K562 (cell line): ENCODE results near the gene SNW1. TPM values are rescaled to one million over a fixed set of nuclear protein-coding genes. Genes with fewer than 3 reads are reported as not detected.

Source experiments
- ATAC-seq: fragments of 200-7000 bp; cut with Tn5 transposase; 3 replicates; pipeline ENCODE4 v1.9.1; 2020; ENCODE audit warnings: moderate library complexity
- BruUV-seq: library from RNA; stranded (reverse); fragments of 400-500 nt; replicated peaks from 2 replicates; lab custom pipeline; 2021; lab: Mats Ljungman, UMichigan
- CTCF ChIA-PET: fragments of 300-600 bp; formaldehyde crosslinking; extraction: SDS; loops from one replicate; lab custom pipeline; 2021; ENCODE audit warnings: low intra/inter-chr PET ratio; lab: Yijun Ruan, JAX
- POLR2A ChIA-PET: fragments of 300-600, 350-650 bp; sonication (Branson Sonifier 250); formaldehyde crosslinking; extraction: SDS; loops from one replicate; lab custom pipeline; 2021; ENCODE audit warnings: antibody characterized with exemption, inconsistent platforms; lab: Yijun Ruan, JAX
- DNase-seq, 4 experiments: peaks; one replicate each; pipeline versions ENCODE4 v3.0.0 to v3.0.0-alpha.2; 2011 to 2018; ENCODE audit warnings: low spot score in 3 of 4, mixed read lengths in 3 of 4; ENCODE audit errors: extremely low read depth in 1 of 4
- FAIRE-seq: peaks from 2 replicates; lab custom pipeline; 2011; peaks lifted over from hg19 to GRCh38; lab: Jason Lieb, UNC
- H2AFZ ChIP-seq: 2 replicates; pipeline ENCODE4 v1.6.0; 2011; ENCODE audit warnings: low read depth, low read length, control low read depth, inconsistent platforms
- H3K27ac ChIP-seq: fragments of 200-600 bp; 3 replicates; pipeline ENCODE4 v1.8.0; 2011; ENCODE audit warnings: low read depth, mild to moderate bottlenecking, control low read depth, inconsistent platforms, low read length, moderate library complexity, mixed read lengths; ENCODE audit errors: extremely low read depth
- H3K27me3 ChIP-seq, 2 experiments: fragments of 300-600 bp in 1 of 2; 2 replicates in 1 of 2; 3 replicates in 1 of 2; pipeline versions ENCODE4 v1.6.0 to v1.8.0; 2011; ENCODE audit warnings: inconsistent platforms in 2 of 2, low read length in 2 of 2, mild to moderate bottlenecking in 1 of 2, mixed read lengths in 1 of 2, moderate library complexity in 1 of 2; ENCODE audit not compliant: control insufficient read depth in 2 of 2, insufficient read depth in 2 of 2
- H3K36me3 ChIP-seq: fragments of 300-600 bp; 3 replicates; pipeline ENCODE4 v1.8.0; 2011; ENCODE audit warnings: mild to moderate bottlenecking, low read length, inconsistent platforms; ENCODE audit not compliant: control insufficient read depth, insufficient read depth
- H3K4me1 ChIP-seq, 2 experiments: fragments of 200-600 bp in 1 of 2; replicated peaks in 1 of 2; 2 replicates in 1 of 2; 3 replicates in 1 of 2; pipeline versions ENCODE4 v1.5.1 to v1.8.0; 2011; ENCODE audit warnings: inconsistent platforms in 2 of 2, low read length in 2 of 2, mild to moderate bottlenecking in 1 of 2, mixed read lengths in 1 of 2, moderate library complexity in 1 of 2; ENCODE audit not compliant: control insufficient read depth in 2 of 2, insufficient read depth in 2 of 2
- H3K4me2 ChIP-seq: 2 replicates; pipeline ENCODE4 v1.6.1; 2011; ENCODE audit warnings: low read length, control low read depth, inconsistent platforms, mixed read lengths; ENCODE audit not compliant: insufficient read depth
- H3K4me3 ChIP-seq: fragments of 200-600 bp; sonication (generic), shearing (Covaris generic); 2 replicates; pipeline ENCODE4 v1.5.1; 2016; ENCODE audit warnings: control low read depth, inconsistent platforms
- H3K79me2 ChIP-seq: fragments of 200-600 bp; 3 replicates; pipeline ENCODE4 v1.8.0; 2011; ENCODE audit warnings: low read length, inconsistent platforms; ENCODE audit not compliant: control insufficient read depth, insufficient read depth
- H3K9ac ChIP-seq, 2 experiments: 2 replicates each; pipeline versions ENCODE4 v1.6.0 to v1.6.1; 2011; ENCODE audit warnings: low read depth in 2 of 2, low read length in 2 of 2, control low read depth in 1 of 2, inconsistent platforms in 1 of 2, mild to moderate bottlenecking in 1 of 2, mixed read lengths in 1 of 2; ENCODE audit not compliant: insufficient read depth in 1 of 2
- H3K9me1 ChIP-seq: one replicate; pipeline ENCODE4 v1.6.0; 2011; ENCODE audit warnings: inconsistent platforms, mild to moderate bottlenecking, low read length, moderate library complexity; ENCODE audit not compliant: control insufficient read depth, insufficient read depth
- H3K9me3 ChIP-seq: replicated peaks from 2 replicates; pipeline ENCODE4 v1.5.1; 2011; ENCODE audit warnings: low read depth, low read length, inconsistent platforms; ENCODE audit not compliant: control insufficient read depth, insufficient read depth
- H4K20me1 ChIP-seq: replicated peaks from 2 replicates; pipeline ENCODE4 v1.6.1; 2011; ENCODE audit warnings: low read length, inconsistent platforms, mixed read lengths; ENCODE audit not compliant: control insufficient read depth, insufficient read depth
- CC2D1A ChIP-seq: fragments of 450-650 bp; IDR thresholded peaks from 2 replicates; pipeline ENCODE4 v1.6.1; 2017; ENCODE audit warnings: mild to moderate bottlenecking
- CEBPB ChIP-seq: fragments of 450-650 bp; IDR thresholded peaks from 2 replicates; pipeline ENCODE4 v1.6.1; 2016; ENCODE audit warnings: missing genetic modification characterization, missing compliant biosample characterization
- CREB1 ChIP-seq, 2 experiments: sonication (generic) in 1 of 2; formaldehyde crosslinking in 1 of 2; IDR thresholded peaks; 2 replicates each; pipeline versions ENCODE4 v1.6.1 to v1.8.0; 2012 to 2022; ENCODE audit warnings: inconsistent platforms in 1 of 2, mild to moderate bottlenecking in 1 of 2, missing genetic modification reagents in 1 of 2, moderate library complexity in 1 of 2
- DACH1 ChIP-seq: fragments of 450-650 bp; IDR thresholded peaks from 2 replicates; pipeline ENCODE4 v1.6.1; 2018; ENCODE audit not compliant: partially characterized antibody
- E2F3 ChIP-seq: fragments of 250-450 bp; sonication (Bioruptor Pico); IDR thresholded peaks from 2 replicates; pipeline ENCODE4 v1.4.0; 2020; ENCODE audit warnings: mild to moderate bottlenecking
- FOXK1 ChIP-seq: sonication (generic); formaldehyde crosslinking; IDR thresholded peaks from 2 replicates; pipeline ENCODE4 v1.8.0; 2022; ENCODE audit warnings: missing genetic modification reagents, mild to moderate bottlenecking, borderline replicate concordance
- FOXP1 ChIP-seq: sonication (generic); formaldehyde crosslinking; IDR thresholded peaks from 2 replicates; pipeline ENCODE4 v1.8.0; 2022; ENCODE audit warnings: mild to moderate bottlenecking, missing genetic modification reagents
- GATAD2B ChIP-seq: fragments of 450-650 bp; IDR thresholded peaks from 2 replicates; pipeline ENCODE4 v1.6.1; 2017; ENCODE audit warnings: mild to moderate bottlenecking, borderline replicate concordance
- HMG20B ChIP-seq: fragments of 250-450 bp; sonication (Bioruptor Pico); IDR thresholded peaks from 2 replicates; pipeline ENCODE4 v1.5.0; 2021; ENCODE audit warnings: mild to moderate bottlenecking
- JUND ChIP-seq, 2 experiments: IDR thresholded peaks; 2 replicates in 1 of 2; 3 replicates in 1 of 2; pipeline ENCODE4 v1.6.1; 2011; ENCODE audit warnings: borderline replicate concordance in 2 of 2, low read depth in 2 of 2, low read length in 2 of 2, improper control_type of control experiment in 1 of 2, missing biosample characterization in 1 of 2, missing genetic modification characterization in 1 of 2, missing genetic modification reagents in 1 of 2
- SIX5 ChIP-seq, 2 experiments: IDR thresholded peaks; 2 replicates each; pipeline ENCODE4 v1.6.1; 2011; ENCODE audit warnings: low read length in 2 of 2, borderline replicate concordance in 1 of 2, low read depth in 1 of 2, mild to moderate bottlenecking in 1 of 2, moderate library complexity in 1 of 2; ENCODE audit not compliant: insufficient read depth in 1 of 2
- ZKSCAN1 ChIP-seq: fragments of 150-350 bp; IDR thresholded peaks from 2 replicates; pipeline ENCODE4 v1.6.1; 2016; ENCODE audit warnings: low read depth, low read length
- ZNF143 ChIP-seq: sonication (generic); formaldehyde crosslinking; IDR thresholded peaks from 2 replicates; pipeline ENCODE4 v1.9.0; 2022; ENCODE audit warnings: mild to moderate bottlenecking, missing genetic modification reagents
- WGBS: fragments of 100-300 bp; shearing (Covaris generic); methylation state at CpG from one replicate; pipeline ENCODE4 v1.1.6; 2016; ENCODE audit warnings: low coverage, mixed read lengths; ENCODE audit not compliant: insufficient coverage; ENCODE audit errors: missing lambda C conversion rate; 5-methylcytosine and 5-hydroxymethylcytosine counted together
- in situ Hi-C: fragments of 300-500 bp; cut with MboI; formaldehyde crosslinking; loops from 4 replicates; pipeline ENCODE4 v1.15.0; 2018; ENCODE audit warnings: inconsistent platforms, mixed read lengths
- intact Hi-C: fragments of 100-400 bp; cut with micrococcal nuclease; formaldehyde crosslinking; loops from 2 replicates; pipeline ENCODE4 v1.14.2; 2022
- polyA plus RNA-seq, 8 experiments: library from polyadenylated mRNA; depleted of rRNA in 4 of 8; stranded (reverse) in 5 of 8; unstranded in 3 of 8; fragments of >200 nt; fragmentation: Nextera tagmentation in 2 of 8; fragmentation: Illumina TruSeq in 1 of 8; extraction: Ambion mirVana in 2 of 8; extraction: Trizol in 1 of 8; gene quantifications; 2 replicates each; pipeline versions ENCODE4 v1.2.1 to v1.2.3, GENCODE V29; 2011 to 2014; ENCODE audit warnings: inconsistent platforms in 1 of 8, missing spikeins in 1 of 8
- total RNA-seq, 7 experiments: library from RNA; depleted of rRNA in 6 of 7; stranded (reverse); fragments of >200 nt in 6 of 7; fragmentation: Illumina TruSeq in 2 of 7; extraction: Trizol in 2 of 7; gene quantifications; 2 replicates each; pipeline versions ENCODE4 v1.2.1 to v1.2.3, GENCODE V29; 2011 to 2021; ENCODE audit warnings: low replicate concordance in 1 of 7
- TF ChIP-seq, protein P1 (sequence below): fragments of 250-450 bp; sonication (Bioruptor Pico); IDR thresholded peaks from 2 replicates; pipeline ENCODE4 v1.8.0; 2022; ENCODE audit warnings: inconsistent platforms, mild to moderate bottlenecking, moderate library complexity, borderline replicate concordance
- TF ChIP-seq, protein P2 (sequence below), 3 experiments: fragments of 200-800 bp in 1 of 3; fragments of 250-450 bp in 1 of 3; fragments of 450-650 bp in 1 of 3; sonication (Bioruptor Pico) in 1 of 3; sonication (Bioruptor generic) in 1 of 3; formaldehyde crosslinking in 1 of 3; IDR thresholded peaks; 2 replicates each; pipeline versions ENCODE4 v1.6.1 to v1.8.0; 2016 to 2022; ENCODE audit warnings: mild to moderate bottlenecking in 2 of 3, missing genetic modification characterization in 2 of 3, missing compliant biosample characterization in 1 of 3, moderate library complexity in 1 of 3

The SNW1 gene
- total and polyA plus RNA-seq, 9 of the 15 experiments (the other 6 are each of a cell fraction or from before 2014, with no cell fraction given): 64.4 to 143 (median 98.2) TPM

- ChIA-PET POLR2A (interaction anchor here (0.6 to 2.2 kb wide), 4 partner anchors 8 to 132 kb away, joined by 3 to 9 read pairs (median 6); no protein-coding TSS in a partner anchor), CTCF (interaction anchor here (0.5 to 0.7 kb wide), 2 partner anchors 460 to 662 kb away, joined by 3 read pairs; no protein-coding TSS in a partner anchor)
- Histone ChIP-seq H3K4me2 (peak overlapping the region; percentile 85), H3K9me1 (no peaks in the 10 kb centered on the region), H3K27ac (peak overlapping the region; percentile 89), H4K20me1 (no peaks in the 10 kb centered on the region), H3K9me3 (no peaks in the 10 kb centered on the region), H2AFZ (peak overlapping the region; percentile 98), H3K4me3 (peak overlapping the region; percentile 79), H3K79me2 (peaks cover 46% of the 10 kb centered on the region), H3K36me3 (peaks cover 31% of the 10 kb centered on the region; the same call in 1 of the 3 replicates), H3K9ac (peak overlapping the region; percentile 92 to 96), H3K27me3 (no peaks in the 10 kb centered on the region), H3K4me1 (peaks cover 3 to 4% of the 10 kb centered on the region in 2 experiments; a peak in 3 of 5 replicates)
- 0% methylated on average over 24 of the region's 24 CpGs for WGBS
- ATAC-seq (peak; percentile 75), FAIRE-seq (no peak), DNase-seq (peak; percentile 29 to 68 (median 42))
- intact Hi-C loops (loop anchor here (2.0 kb wide), 2 partner anchors 39 to 99 kb away; partner anchors contain the start of gene ADCK1), in situ Hi-C loops (loop anchor here (5.0 kb wide), 1 partner anchor 36 kb away; no protein-coding TSS in a partner anchor)
- TSS peak; percentile 68 for BruUV-seq
- TF ChIP-seq CEBPB (tag): peak; percentile 83
- no peak for TF ChIP-seq E2F3 (CRISPR knock-in tag)
- TF ChIP-seq GATAD2B: no peak
- no peak for TF ChIP-seq FOXP1 (CRISPR knock-in tag)
- TF ChIP-seq CREB1 (IDR thresholded peaks at IDR 0.05): no peak
- peak; percentile 38; the same call in 1 of the 2 replicates for TF ChIP-seq CREB1 (CRISPR knock-in tag; IDR thresholded peaks at IDR 0.05)
- no peak for TF ChIP-seq JUND (IDR thresholded peaks at IDR 0.05; ENCODE audit: borderline replicate concordance, low read depth, low read length)
- TF ChIP-seq JUND (tag; IDR thresholded peaks at IDR 0.05; ENCODE audit: borderline replicate concordance, low read depth, low read length): no peak
- no peak for TF ChIP-seq ZKSCAN1
- TF ChIP-seq, protein P1, sequence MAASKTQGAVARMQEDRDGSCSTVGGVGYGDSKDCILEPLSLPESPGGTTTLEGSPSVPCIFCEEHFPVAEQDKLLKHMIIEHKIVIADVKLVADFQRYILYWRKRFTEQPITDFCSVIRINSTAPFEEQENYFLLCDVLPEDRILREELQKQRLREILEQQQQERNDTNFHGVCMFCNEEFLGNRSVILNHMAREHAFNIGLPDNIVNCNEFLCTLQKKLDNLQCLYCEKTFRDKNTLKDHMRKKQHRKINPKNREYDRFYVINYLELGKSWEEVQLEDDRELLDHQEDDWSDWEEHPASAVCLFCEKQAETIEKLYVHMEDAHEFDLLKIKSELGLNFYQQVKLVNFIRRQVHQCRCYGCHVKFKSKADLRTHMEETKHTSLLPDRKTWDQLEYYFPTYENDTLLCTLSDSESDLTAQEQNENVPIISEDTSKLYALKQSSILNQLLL (CRISPR knock-in tag): no peak
- TF ChIP-seq, protein P2, sequence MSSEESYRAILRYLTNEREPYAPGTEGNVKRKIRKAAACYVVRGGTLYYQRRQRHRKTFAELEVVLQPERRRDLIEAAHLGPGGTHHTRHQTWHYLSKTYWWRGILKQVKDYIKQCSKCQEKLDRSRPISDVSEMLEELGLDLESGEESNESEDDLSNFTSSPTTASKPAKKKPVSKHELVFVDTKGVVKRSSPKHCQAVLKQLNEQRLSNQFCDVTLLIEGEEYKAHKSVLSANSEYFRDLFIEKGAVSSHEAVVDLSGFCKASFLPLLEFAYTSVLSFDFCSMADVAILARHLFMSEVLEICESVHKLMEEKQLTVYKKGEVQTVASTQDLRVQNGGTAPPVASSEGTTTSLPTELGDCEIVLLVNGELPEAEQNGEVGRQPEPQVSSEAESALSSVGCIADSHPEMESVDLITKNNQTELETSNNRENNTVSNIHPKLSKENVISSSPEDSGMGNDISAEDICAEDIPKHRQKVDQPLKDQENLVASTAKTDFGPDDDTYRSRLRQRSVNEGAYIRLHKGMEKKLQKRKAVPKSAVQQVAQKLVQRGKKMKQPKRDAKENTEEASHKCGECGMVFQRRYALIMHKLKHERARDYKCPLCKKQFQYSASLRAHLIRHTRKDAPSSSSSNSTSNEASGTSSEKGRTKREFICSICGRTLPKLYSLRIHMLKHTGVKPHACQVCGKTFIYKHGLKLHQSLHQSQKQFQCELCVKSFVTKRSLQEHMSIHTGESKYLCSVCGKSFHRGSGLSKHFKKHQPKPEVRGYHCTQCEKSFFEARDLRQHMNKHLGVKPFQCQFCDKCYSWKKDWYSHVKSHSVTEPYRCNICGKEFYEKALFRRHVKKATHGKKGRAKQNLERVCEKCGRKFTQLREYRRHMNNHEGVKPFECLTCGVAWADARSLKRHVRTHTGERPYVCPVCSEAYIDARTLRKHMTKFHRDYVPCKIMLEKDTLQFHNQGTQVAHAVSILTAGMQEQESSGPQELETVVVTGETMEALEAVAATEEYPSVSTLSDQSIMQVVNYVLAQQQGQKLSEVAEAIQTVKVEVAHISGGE (CRISPR knock-in tag; IDR thresholded peaks at IDR 0.05): peak in 1 of 3 experiments; percentile 50; a peak in 2 of 6 replicates
- peak; percentile 63 to 70; a peak in 3 of 4 replicates for TF ChIP-seq SIX5 (IDR thresholded peaks at IDR 0.05; ENCODE audit: borderline replicate concordance in 1 of 2, insufficient read depth in 1 of 2, low read depth in 1 of 2, low read length in 2 of 2)
- TF ChIP-seq ZNF143 (CRISPR knock-in tag): peak; percentile 89
- no peak for TF ChIP-seq HMG20B
- no peak for TF ChIP-seq DACH1
- no peak for TF ChIP-seq FOXK1 (CRISPR knock-in tag)
- 0 out of 2 replicates have a peak, but pooled peaks have one; percentile 19 for TF ChIP-seq CC2D1A
These were observed 412 bp upstream of the SNW1 start for GRCh38 chr14:77761205-77761931.
